ENCODE results near the gene BLMH. TPM values are rescaled to one million over a fixed set of nuclear protein-coding genes. Genes with fewer than 3 reads are reported as not detected.
"Not testable (repeated sequence)": the region's sequence is repeated elsewhere in the genome, so short reads cannot be mapped to it uniquely, and the experiment has no call there.

The BLMH gene
- total and polyA plus RNA-seq, 2 donors (not counting 3 experiments of a cell fraction or from before 2014, with no cell fraction given): 24.6 to 65.8 TPM

GRCh38 chr17:30230596-30231125, 61.1 kb downstream of the BLMH start:
- BruUV-seq (replicated peaks): no TSS peak
- no peaks in the 10 kb centered on the region for H3K79me2 ChIP-seq (ENCODE audit: control insufficient read depth, insufficient read depth, low read length)
- H3K27ac ChIP-seq (ENCODE audit: insufficient read depth, low read depth, low read length): no peak overlapping the region
- ChIA-PET POLR2A (no interaction called here), CTCF (no interaction called here)
- no peaks in the 10 kb centered on the region for H3K36me3 ChIP-seq (ENCODE audit: control insufficient read depth in 2 of 2, extremely low read depth in 1 of 2, insufficient read depth in 2 of 2, low read length in 2 of 2)
- H4K20me1 ChIP-seq (replicated peaks; ENCODE audit: control insufficient read depth, extremely low read depth, insufficient read depth, low read length): no peaks in the 10 kb centered on the region
- dilution Hi-C loops (cut with MboI; ENCODE audit: extremely low pct_ligation_motif_present, low sequenced_read_pairs) (no loop called here), intact Hi-C loops (cut with micrococcal nuclease) (no loop called here)
- no peak for TF ChIP-seq POLR2AphosphoS5 (IDR thresholded peaks at IDR 0.05; ENCODE audit: insufficient read depth, low read depth, low read length)
- TF ChIP-seq MYC (IDR thresholded peaks at IDR 0.05; ENCODE audit: low read depth, low read length): no peak
- no peak for TF ChIP-seq POLR2A (IDR thresholded peaks at IDR 0.05; ENCODE audit: low read depth, low read length)
- no peak for TF ChIP-seq MAX (IDR thresholded peaks at IDR 0.05; ENCODE audit: insufficient read depth, insufficient read length)
- TF ChIP-seq FOS (IDR thresholded peaks at IDR 0.05; ENCODE audit: borderline replicate concordance, insufficient read depth, low read length): no peak
- no peak for TF ChIP-seq EZH2 (IDR thresholded peaks at IDR 0.05; ENCODE audit: borderline replicate concordance, low read depth, low read length, severe bottlenecking)
- TF ChIP-seq GATA2 (IDR thresholded peaks at IDR 0.05; ENCODE audit: insufficient read depth, insufficient read length, low read depth, low read length): no peak
- no peak for TF ChIP-seq JUN (IDR thresholded peaks at IDR 0.05; ENCODE audit: borderline replicate concordance, insufficient read depth, insufficient read length, low read depth)
- TF ChIP-seq CTCF (IDR thresholded peaks at IDR 0.05; ENCODE audit: extremely low read depth in 1 of 2, insufficient read depth in 1 of 2, low read depth in 1 of 2, low read length in 2 of 2): no peak
- no peak overlapping the region for H2AFZ ChIP-seq (ENCODE audit: low read depth, low read length)
- no peaks in the 10 kb centered on the region for H3K9me3 ChIP-seq (replicated peaks; ENCODE audit: control insufficient read depth, insufficient read depth, low read length)
- no peaks in the 10 kb centered on the region for H3K9me1 ChIP-seq (replicated peaks; ENCODE audit: control insufficient read depth, extremely low read depth, insufficient read depth, low read length)
- no peak overlapping the region for H3K4me2 ChIP-seq (ENCODE audit: insufficient read depth, low read length)
- DNase-seq (ENCODE audit: low read depth, low spot score): no peak
- no peak for FAIRE-seq
- no peaks in the 10 kb centered on the region for H3K4me1 ChIP-seq (ENCODE audit: control insufficient read depth, extremely low read depth, insufficient read depth, low read length)
- H3K9ac ChIP-seq (replicated peaks; ENCODE audit: extremely low read depth, insufficient read depth, low read length): no peak overlapping the region
- no peak overlapping the region for H3K4me3 ChIP-seq (replicated peaks in 1 of 3; ENCODE audit: insufficient read depth in 1 of 3, low read depth in 1 of 3, low read length in 3 of 3)
- H3K27me3 ChIP-seq (ENCODE audit: control insufficient read depth in 2 of 2, insufficient read depth in 2 of 2, low read length in 2 of 2): peaks cover 33 to 49% of the 10 kb centered on the region in 2 experiments

GRCh38 chr17:30230009-30230408, 61.7 kb downstream of the BLMH start:
- H4K20me1 ChIP-seq (replicated peaks; ENCODE audit: control insufficient read depth, extremely low read depth, insufficient read depth, low read length); H3K79me2 ChIP-seq (ENCODE audit: control insufficient read depth, insufficient read depth, low read length); BruUV-seq (replicated peaks); dilution Hi-C loops (cut with MboI; ENCODE audit: extremely low pct_ligation_motif_present, low sequenced_read_pairs); H3K4me1 ChIP-seq (ENCODE audit: control insufficient read depth, extremely low read depth, insufficient read depth, low read length); H2AFZ ChIP-seq (ENCODE audit: low read depth, low read length); intact Hi-C loops (cut with micrococcal nuclease); DNase-seq (ENCODE audit: low read depth, low spot score); FAIRE-seq; H3K4me2 ChIP-seq (ENCODE audit: insufficient read depth, low read length); H3K9ac ChIP-seq (replicated peaks; ENCODE audit: extremely low read depth, insufficient read depth, low read length); H3K36me3 ChIP-seq (ENCODE audit: control insufficient read depth in 2 of 2, extremely low read depth in 1 of 2, insufficient read depth in 2 of 2, low read length in 2 of 2); H3K27ac ChIP-seq (ENCODE audit: insufficient read depth, low read depth, low read length); CTCF ChIA-PET; H3K9me1 ChIP-seq (replicated peaks; ENCODE audit: control insufficient read depth, extremely low read depth, insufficient read depth, low read length); H3K4me3 ChIP-seq (replicated peaks in 1 of 3; ENCODE audit: insufficient read depth in 1 of 3, low read depth in 1 of 3, low read length in 3 of 3); POLR2A ChIA-PET; H3K9me3 ChIP-seq (replicated peaks; ENCODE audit: control insufficient read depth, insufficient read depth, low read length): not testable (repeated sequence)
- peaks cover 27 to 45% of the 10 kb centered on the region in 2 experiments for H3K27me3 ChIP-seq (ENCODE audit: control insufficient read depth in 2 of 2, insufficient read depth in 2 of 2, low read length in 2 of 2)

Measured in endothelial cell of umbilical vein (primary cell).